ENCODE measurements around the gene ADGRD1.

Gene ADGRD1

GRCh38 chr12:131093971-131094830 is 140.5 kb downstream of the ADGRD1 start:
- Histone ChIP-seq H2BK5ac (ENCODE audit: low read depth, low read length, poor library complexity) (no peak overlapping the region), H3K79me1 (ENCODE audit: low read length) (no peaks in the 10 kb centered on the region), H3K4me2 (ENCODE audit: low read length) (no peak overlapping the region), H3K14ac (ENCODE audit: low read length) (no peak overlapping the region), H3K4me1 (ENCODE audit: control insufficient read depth in 1 of 2, insufficient read depth in 2 of 2, low read length in 2 of 2) (no peaks in the 10 kb centered on the region), H2BK120ac (ENCODE audit: insufficient read depth, low read length, poor library complexity) (no peak overlapping the region), H2AK5ac (ENCODE audit: low read length) (no peak overlapping the region), H4K91ac (ENCODE audit: low read depth, low read length) (no peak overlapping the region), H3K4me3 (ENCODE audit: low read depth, low read length) (no peak overlapping the region), H3K27me3 (ENCODE audit: insufficient read depth, low read length) (no peaks in the 10 kb centered on the region), H3K18ac (ENCODE audit: low read length) (no peak overlapping the region), H3K79me2 (ENCODE audit: control insufficient read depth, insufficient read depth, low read length, poor library complexity) (no peaks in the 10 kb centered on the region), H4K12ac (ENCODE audit: low read depth, low read length) (no peak overlapping the region), H3K4ac (ENCODE audit: low read depth, low read length) (no peak overlapping the region), H3K27ac (ENCODE audit: low read depth, low read length) (no peak overlapping the region), H3K36me3 (ENCODE audit: control insufficient read depth in 1 of 2, insufficient read depth in 2 of 2, low read length in 2 of 2) (no peaks in the 10 kb centered on the region), H3K23ac (ENCODE audit: low read length) (no peak overlapping the region), H4K8ac (ENCODE audit: low read depth, low read length) (no peak overlapping the region), H2BK12ac (ENCODE audit: low read length) (no peak overlapping the region), H2AFZ (ENCODE audit: insufficient read depth, low read length, poor library complexity) (no peak overlapping the region), H3K9me3 (ENCODE audit: insufficient read depth, low read depth, low read length) (peaks cover 6% of the 10 kb centered on the region), H3K9ac (ENCODE audit: low read length) (no peak overlapping the region)
- WGBS (ENCODE audit: extremely low coverage, insufficient coverage, insufficient read length): no CpG with 5 or more reads among the region's 11 CpGs
- no peak for DNase-seq

DNA sequence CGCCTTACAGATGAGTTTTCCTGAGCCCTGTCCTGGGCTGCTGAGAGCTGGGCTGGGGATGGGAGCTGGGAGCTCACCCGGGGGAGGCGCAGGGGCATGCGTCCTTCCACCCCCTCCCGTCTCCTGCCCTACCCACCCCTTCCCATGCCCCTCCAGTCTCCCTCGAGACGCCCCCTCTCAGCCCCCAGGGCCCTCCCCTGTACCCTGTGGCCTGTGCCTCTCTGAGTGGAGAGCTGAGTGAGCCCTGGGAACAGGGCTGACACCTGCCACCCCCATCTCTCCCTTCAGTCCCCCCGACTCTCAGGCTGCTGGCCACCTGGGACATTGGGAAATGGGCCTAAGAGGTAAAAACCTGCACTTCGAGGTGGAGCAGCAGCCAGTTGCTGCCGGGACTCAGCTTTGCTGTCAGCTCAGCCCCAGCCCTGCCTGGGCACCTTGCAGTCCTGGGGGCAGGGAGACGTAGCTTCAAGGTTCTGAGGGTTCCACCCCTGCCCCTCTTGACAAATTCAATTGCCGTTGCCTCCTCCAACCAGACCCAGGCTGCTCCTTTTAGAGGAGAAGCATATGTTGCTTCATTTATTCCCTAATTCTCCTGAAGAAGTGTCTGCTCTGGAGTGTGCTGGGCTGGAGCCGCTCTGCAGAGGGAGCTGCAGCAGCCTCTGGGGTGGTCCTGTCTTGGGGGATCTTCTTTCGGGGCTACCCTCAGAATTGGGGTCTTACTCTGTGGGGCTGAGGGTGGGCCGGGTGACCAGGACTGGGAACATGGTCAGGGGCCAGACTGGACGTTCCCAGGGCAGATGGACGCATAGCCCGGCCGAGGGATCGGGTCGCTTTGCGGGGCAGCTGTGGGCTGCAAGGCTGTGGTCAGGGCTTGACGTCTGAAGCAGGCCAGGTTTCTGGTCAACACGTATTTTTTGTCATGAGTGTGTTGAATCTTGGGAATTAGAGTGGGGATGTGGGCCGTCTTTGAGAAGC is 141.4 kb downstream of the ADGRD1 start:
- no peak overlapping the region for H2AFZ ChIP-seq (ENCODE audit: insufficient read depth, low read length, poor library complexity)
- no CpG with 5 or more reads among the region's 25 CpGs for WGBS (ENCODE audit: extremely low coverage, insufficient coverage, insufficient read length)
- H3K14ac ChIP-seq (ENCODE audit: low read length): no peak overlapping the region
- H3K27ac ChIP-seq (ENCODE audit: low read depth, low read length): no peak overlapping the region
- H2AK5ac ChIP-seq (ENCODE audit: low read length): no peak overlapping the region
- no peak overlapping the region for H2BK12ac ChIP-seq (ENCODE audit: low read length)
- H3K79me2 ChIP-seq (ENCODE audit: control insufficient read depth, insufficient read depth, low read length, poor library complexity): no peaks in the 10 kb centered on the region
- H3K9me3 ChIP-seq (ENCODE audit: insufficient read depth, low read depth, low read length): peaks cover 3% of the 10 kb centered on the region
- no peak overlapping the region for H4K8ac ChIP-seq (ENCODE audit: low read depth, low read length)
- no peak overlapping the region for H3K9ac ChIP-seq (ENCODE audit: low read length)
- H2BK120ac ChIP-seq (ENCODE audit: insufficient read depth, low read length, poor library complexity): no peak overlapping the region
- H2BK5ac ChIP-seq (ENCODE audit: low read depth, low read length, poor library complexity): no peak overlapping the region
- no peaks in the 10 kb centered on the region for H3K27me3 ChIP-seq (ENCODE audit: insufficient read depth, low read length)
- H3K23ac ChIP-seq (ENCODE audit: low read length): no peak overlapping the region
- no peaks in the 10 kb centered on the region for H3K36me3 ChIP-seq (ENCODE audit: control insufficient read depth in 1 of 2, insufficient read depth in 2 of 2, low read length in 2 of 2)
- no peak overlapping the region for H3K4ac ChIP-seq (ENCODE audit: low read depth, low read length)
- H3K79me1 ChIP-seq (ENCODE audit: low read length): no peaks in the 10 kb centered on the region
- no peak overlapping the region for H3K18ac ChIP-seq (ENCODE audit: low read length)
- H4K12ac ChIP-seq (ENCODE audit: low read depth, low read length): no peak overlapping the region
- H4K91ac ChIP-seq (ENCODE audit: low read depth, low read length): no peak overlapping the region
- H3K4me3 ChIP-seq (ENCODE audit: low read depth, low read length): no peak overlapping the region
- no peak for DNase-seq
- no peaks in the 10 kb centered on the region for H3K4me1 ChIP-seq (ENCODE audit: control insufficient read depth in 1 of 2, insufficient read depth in 2 of 2, low read length in 2 of 2)
- H3K4me2 ChIP-seq (ENCODE audit: low read length): no peak overlapping the region

DNA sequence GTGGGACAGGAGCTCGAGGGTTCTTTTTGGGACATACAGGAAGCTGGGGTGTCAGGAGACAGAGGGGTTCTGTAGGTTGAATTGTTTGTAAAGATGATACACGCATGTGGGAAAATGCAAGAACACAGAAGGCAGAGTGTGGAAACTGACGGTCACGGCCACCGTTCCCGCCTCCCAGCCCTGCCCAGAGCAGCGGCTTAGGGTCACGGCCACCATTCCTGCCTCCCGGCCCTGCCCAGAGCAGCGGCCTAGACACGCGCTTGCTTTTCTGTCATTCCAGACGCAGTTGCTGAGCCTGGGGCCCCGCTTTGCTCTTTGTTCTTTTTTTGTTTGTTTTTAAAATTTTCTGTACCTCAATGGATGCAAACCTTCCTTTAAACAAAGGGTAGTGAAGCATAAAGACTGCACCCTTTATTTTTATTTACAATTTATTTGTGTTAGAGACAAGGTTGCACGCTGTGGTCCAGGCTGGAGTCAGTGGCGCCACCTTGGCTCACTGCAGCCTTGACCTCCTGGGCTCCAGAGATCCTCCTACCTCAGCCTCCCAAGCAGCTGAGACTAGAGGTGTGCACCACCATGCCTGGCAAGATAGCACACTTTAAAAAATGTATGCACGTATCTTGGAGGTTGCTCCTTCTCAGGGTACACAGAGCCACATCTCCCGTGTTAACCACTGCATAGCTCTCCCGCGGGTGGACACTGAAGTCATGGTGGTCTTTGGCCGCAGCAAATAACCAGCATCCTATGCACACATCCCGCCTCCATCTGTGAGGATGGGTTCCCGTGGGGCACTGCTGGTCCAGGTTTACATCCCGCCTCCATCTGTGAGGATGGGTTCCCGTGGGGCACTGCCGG is 142.3 kb downstream of the ADGRD1 start:
- Histone ChIP-seq H3K14ac (ENCODE audit: low read length) (no peak overlapping the region), H2BK5ac (ENCODE audit: low read depth, low read length, poor library complexity) (no peak overlapping the region), H3K4me2 (ENCODE audit: low read length) (no peak overlapping the region), H3K9ac (ENCODE audit: low read length) (no peak overlapping the region), H2AFZ (ENCODE audit: insufficient read depth, low read length, poor library complexity) (no peak overlapping the region), H3K4me3 (ENCODE audit: low read depth, low read length) (no peak overlapping the region), H3K79me1 (ENCODE audit: low read length) (no peaks in the 10 kb centered on the region), H3K36me3 (ENCODE audit: control insufficient read depth in 1 of 2, insufficient read depth in 2 of 2, low read length in 2 of 2) (no peaks in the 10 kb centered on the region), H3K9me3 (ENCODE audit: insufficient read depth, low read depth, low read length) (peaks cover 4% of the 10 kb centered on the region), H2BK12ac (ENCODE audit: low read length) (no peak overlapping the region), H3K27ac (ENCODE audit: low read depth, low read length) (no peak overlapping the region), H3K4me1 (ENCODE audit: control insufficient read depth in 1 of 2, insufficient read depth in 2 of 2, low read length in 2 of 2) (no peaks in the 10 kb centered on the region), H3K27me3 (ENCODE audit: insufficient read depth, low read length) (no peaks in the 10 kb centered on the region), H3K4ac (ENCODE audit: low read depth, low read length) (no peak overlapping the region), H4K91ac (ENCODE audit: low read depth, low read length) (no peak overlapping the region), H2BK120ac (ENCODE audit: insufficient read depth, low read length, poor library complexity) (no peak overlapping the region), H3K18ac (ENCODE audit: low read length) (no peak overlapping the region), H3K79me2 (ENCODE audit: control insufficient read depth, insufficient read depth, low read length, poor library complexity) (no peaks in the 10 kb centered on the region), H3K23ac (ENCODE audit: low read length) (no peak overlapping the region), H2AK5ac (ENCODE audit: low read length) (no peak overlapping the region), H4K12ac (ENCODE audit: low read depth, low read length) (no peak overlapping the region), H4K8ac (ENCODE audit: low read depth, low read length) (no peak overlapping the region)
- DNase-seq: no peak
- WGBS (ENCODE audit: extremely low coverage, insufficient coverage, insufficient read length): no CpG with 5 or more reads among the region's 26 CpGs

- H4K8ac ChIP-seq (ENCODE audit: low read depth, low read length): no peak overlapping the region
- no peak overlapping the region for H2BK12ac ChIP-seq (ENCODE audit: low read length)
- no peaks in the 10 kb centered on the region for H3K27me3 ChIP-seq (ENCODE audit: insufficient read depth, low read length)
- H4K12ac ChIP-seq (ENCODE audit: low read depth, low read length): no peak overlapping the region
- H3K4me1 ChIP-seq (ENCODE audit: control insufficient read depth in 1 of 2, insufficient read depth in 2 of 2, low read length in 2 of 2): no peaks in the 10 kb centered on the region
- no peak overlapping the region for H3K4ac ChIP-seq (ENCODE audit: low read depth, low read length)
- no peak for DNase-seq
- no peaks in the 10 kb centered on the region for H3K79me1 ChIP-seq (ENCODE audit: low read length)
- H3K9ac ChIP-seq (ENCODE audit: low read length): no peak overlapping the region
- no peaks in the 10 kb centered on the region for H3K79me2 ChIP-seq (ENCODE audit: control insufficient read depth, insufficient read depth, low read length, poor library complexity)
- H3K23ac ChIP-seq (ENCODE audit: low read length): no peak overlapping the region
- no peak overlapping the region for H2BK5ac ChIP-seq (ENCODE audit: low read depth, low read length, poor library complexity)
- no peak overlapping the region for H3K27ac ChIP-seq (ENCODE audit: low read depth, low read length)
- H3K36me3 ChIP-seq (ENCODE audit: control insufficient read depth in 1 of 2, insufficient read depth in 2 of 2, low read length in 2 of 2): no peaks in the 10 kb centered on the region
- no peak overlapping the region for H3K18ac ChIP-seq (ENCODE audit: low read length)
- H2BK120ac ChIP-seq (ENCODE audit: insufficient read depth, low read length, poor library complexity): no peak overlapping the region
- H3K14ac ChIP-seq (ENCODE audit: low read length): no peak overlapping the region
- H3K4me2 ChIP-seq (ENCODE audit: low read length): no peak overlapping the region
- no peak overlapping the region for H2AK5ac ChIP-seq (ENCODE audit: low read length)
- H2AFZ ChIP-seq (ENCODE audit: insufficient read depth, low read length, poor library complexity): no peak overlapping the region
- peaks cover 4% of the 10 kb centered on the region for H3K9me3 ChIP-seq (ENCODE audit: insufficient read depth, low read depth, low read length)
- no peak overlapping the region for H4K91ac ChIP-seq (ENCODE audit: low read depth, low read length)
- WGBS (ENCODE audit: extremely low coverage, insufficient coverage, insufficient read length): no CpG with 5 or more reads among the region's 13 CpGs
- no peak overlapping the region for H3K4me3 ChIP-seq (ENCODE audit: low read depth, low read length)
These were observed 143.0 kb downstream of the ADGRD1 start for GRCh38 chr12:131096681-131097181.

Data from trophoblast cell (in vitro differentiated cells and primary cell).